Stimulated activated naive CD8-positive, alpha-beta T cell treated with anti-CD3 and anti-CD28 coated beads, Interleukin-15, Interleukin-2, amounts not matched to agents 100 U/mL and 50 U/mL, for 24 hours (primary cell): ENCODE measurements around the gene CCDC47.

ENCODE experiments used
- ATAC-seq: fragments of 150-1000 bp; cut with Tn5 transposase; one replicate; pipeline ENCODE4 v1.10.0; 2021
- DNase-seq: peaks from one replicate; pipeline ENCODE4 v3.0.0; 2021

The CCDC47 gene

DNA sequence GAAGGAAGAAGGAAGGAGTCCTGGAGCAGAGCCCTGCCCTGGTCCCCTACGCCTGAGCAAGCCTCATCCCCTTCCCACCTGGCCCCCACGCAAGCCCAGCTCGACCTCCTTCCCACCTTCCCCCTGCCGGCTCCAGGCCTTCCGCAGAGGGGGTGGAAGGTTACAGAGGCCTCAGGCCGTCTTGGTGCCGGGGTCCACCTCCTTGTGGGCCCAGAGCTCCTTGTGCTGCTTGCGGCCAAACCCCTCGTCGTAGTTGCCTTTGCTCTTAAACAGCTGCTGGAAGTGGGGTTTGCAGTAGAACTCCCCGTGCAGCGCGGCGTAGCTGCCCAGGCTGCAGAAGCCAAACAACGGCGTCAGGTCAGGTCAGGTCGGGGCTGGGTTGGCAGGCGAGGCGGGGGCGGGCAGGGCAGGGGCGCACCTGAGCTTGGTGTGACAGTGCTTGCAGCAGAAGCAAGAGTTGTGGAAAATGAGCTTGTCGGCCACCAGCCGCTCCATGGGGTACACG, 75.0 kb downstream of the CCDC47 start:
- no peak for DNase-seq
- no peak for ATAC-seq

DNA sequence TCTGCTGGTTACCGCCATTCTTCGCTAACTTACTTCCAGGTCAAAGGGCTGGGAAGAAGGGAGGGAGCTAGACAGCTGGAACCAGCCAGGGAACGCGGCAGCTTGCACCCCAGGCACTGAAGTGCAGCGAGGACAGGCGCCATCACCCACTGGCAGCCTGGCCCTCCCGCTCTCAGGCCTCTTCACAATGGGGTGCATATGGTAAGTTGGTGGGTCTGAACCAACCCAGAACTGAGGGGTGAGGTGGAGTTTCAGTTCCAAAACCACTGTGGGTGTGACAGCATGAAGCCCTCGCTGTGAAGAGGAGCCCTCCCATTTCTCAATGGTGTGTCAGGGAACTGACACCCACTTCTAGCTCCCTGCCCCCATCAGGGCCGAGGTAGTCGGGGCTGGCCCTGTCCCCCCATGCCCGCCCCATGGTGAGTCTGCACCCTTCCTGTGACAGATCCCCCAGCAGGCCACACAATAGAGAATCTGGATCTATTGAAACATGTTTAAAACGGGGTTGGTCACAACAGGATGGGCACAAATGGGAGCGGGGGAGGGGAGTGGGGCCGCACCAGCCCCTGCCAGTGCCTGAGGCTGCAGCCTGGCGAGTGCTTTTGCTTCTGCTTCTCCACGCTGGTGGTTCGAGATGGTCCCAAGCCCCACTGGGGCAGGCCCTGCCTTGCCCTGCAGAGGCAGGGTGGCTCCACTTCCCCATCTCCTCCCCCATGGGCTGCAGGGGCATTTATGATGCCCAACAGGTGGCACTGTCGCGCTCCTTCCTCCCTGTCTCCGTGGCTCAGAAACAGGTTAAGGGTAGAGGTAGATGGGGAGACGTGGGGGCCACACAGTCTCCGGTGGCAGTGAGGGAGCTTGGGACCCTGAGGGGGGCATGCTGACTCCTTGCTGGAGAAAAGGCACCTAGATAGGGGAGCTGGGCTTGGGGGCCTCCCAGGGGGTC, 75.8 kb downstream of the CCDC47 start:
- peak; percentile 47 for ATAC-seq
- peak; percentile 80 for DNase-seq

DNA sequence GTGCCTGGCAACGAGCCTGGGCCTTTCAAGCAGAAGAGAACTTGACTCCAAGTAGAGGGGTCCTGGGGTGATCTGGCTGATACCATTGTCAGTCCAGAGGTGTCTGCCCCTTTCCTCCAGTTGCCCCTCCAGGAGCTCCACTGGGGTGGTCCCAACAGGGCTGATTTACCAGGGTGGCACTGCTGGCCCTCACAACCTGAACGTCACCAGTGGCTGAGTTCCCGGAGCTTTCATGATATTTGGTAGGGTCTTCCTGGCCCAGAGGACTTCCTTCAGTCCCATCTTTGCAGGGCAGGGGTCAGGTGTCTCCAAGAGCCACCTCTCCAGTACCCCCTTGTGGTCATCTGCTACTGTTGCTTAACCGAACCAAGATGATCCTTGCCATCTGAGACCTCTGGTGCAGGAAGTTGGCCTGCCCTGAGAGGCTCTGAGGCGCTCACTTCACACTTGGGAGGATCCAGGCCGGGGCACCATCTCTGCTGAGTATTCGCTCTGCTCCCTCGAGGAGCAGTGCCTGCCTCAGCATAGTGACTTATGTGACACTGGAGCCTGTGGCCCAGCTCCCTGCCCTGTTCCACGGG, 76.9 kb downstream of the CCDC47 start:
- no peak for ATAC-seq

DNA sequence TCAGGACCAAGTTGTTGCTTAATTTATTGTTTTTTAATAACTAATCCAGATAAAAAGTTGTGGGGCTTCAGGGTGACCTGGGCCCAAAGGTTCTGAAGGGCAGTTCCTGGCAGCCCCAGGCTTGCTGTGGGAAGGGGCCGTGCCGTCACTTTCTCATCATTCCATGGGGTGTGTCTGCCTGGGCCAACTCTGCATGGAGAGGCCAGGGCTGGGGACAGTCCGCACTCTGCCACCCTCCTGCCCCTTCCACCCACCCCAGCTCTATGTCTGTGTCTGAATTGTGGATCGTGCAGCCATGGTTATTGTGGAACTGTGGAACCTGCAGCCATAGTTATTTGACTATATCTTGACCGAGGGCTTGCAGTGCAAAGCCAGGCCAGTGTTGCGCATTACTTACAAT, 77.5 kb downstream of the CCDC47 start:
- ATAC-seq (no peak), DNase-seq (no peak)

More for the DNA sequence above, 76.9 kb downstream of the CCDC47 start:
- DNase-seq: peak; percentile 44
